Measurements from ENCODE around the gene C19orf47.

GRCh38 chr19:40314656-40315055, 33.5 kb downstream of the C19orf47 start:
- TF ChIP-seq CTCF (IDR thresholded peaks at IDR 0.05) (no peak), EZH2phosphoT487 (IDR thresholded peaks at IDR 0.05) (no peak)

Measured in neural progenitor cell (in vitro differentiated cells).